Fibroblast of lung (primary cell): ENCODE data around the gene NSDHL. TPM values are rescaled to one million over a fixed set of nuclear protein-coding genes. Genes with fewer than 3 reads are reported as not detected.

Experiments used
- DNase-seq, 2 donors: peaks; one replicate each; pipeline versions ENCODE4 v3.0.0 to v3.0.0-alpha.2; 2010; ENCODE audit warnings: low read depth in 2 of 2
- H2AFZ ChIP-seq: 2 replicates; pipeline ENCODE4 v1.5.1; 2012; ENCODE audit warnings: low read length, control low read depth, inconsistent platforms
- H3K27ac ChIP-seq: 2 replicates; pipeline ENCODE4 v1.5.1; 2011; ENCODE audit warnings: low read length, control low read depth; ENCODE audit not compliant: insufficient read depth
- H3K27me3 ChIP-seq: 2 replicates; pipeline ENCODE4 v1.5.1; 2011; ENCODE audit warnings: mild to moderate bottlenecking, low read length; ENCODE audit not compliant: control insufficient read depth, insufficient read depth
- H3K36me3 ChIP-seq: 2 replicates; pipeline ENCODE4 v1.5.1; 2011; ENCODE audit warnings: low read length; ENCODE audit not compliant: control insufficient read depth, insufficient read depth
- H3K4me1 ChIP-seq: 2 replicates; pipeline ENCODE4 v1.5.1; 2011; ENCODE audit warnings: low read length; ENCODE audit not compliant: control insufficient read depth, insufficient read depth; ENCODE audit errors: extremely low read depth
- H3K4me2 ChIP-seq: 2 replicates; pipeline ENCODE4 v1.5.1; 2011; ENCODE audit warnings: low read length, control low read depth; ENCODE audit not compliant: insufficient read depth; ENCODE audit errors: extremely low read depth
- H3K4me3 ChIP-seq, 4 experiments: fragments of 200-600 bp in 1 of 4; sonication (generic) in 1 of 4; replicated peaks in 1 of 4; 2 replicates each; pipeline ENCODE4 v1.5.1; 2011 to 2016; ENCODE audit warnings: low read length in 4 of 4, low read depth in 3 of 4, mild to moderate bottlenecking in 3 of 4, control low read depth in 2 of 4, inconsistent platforms in 1 of 4, mixed read lengths in 1 of 4; ENCODE audit not compliant: insufficient read depth in 1 of 4; ENCODE audit errors: control extremely low read depth in 1 of 4
- H3K79me2 ChIP-seq: 2 replicates; pipeline ENCODE4 v1.5.1; 2012; ENCODE audit warnings: mild to moderate bottlenecking, low read length, inconsistent platforms; ENCODE audit not compliant: control insufficient read depth, insufficient read depth
- H3K9ac ChIP-seq: 2 replicates; pipeline ENCODE4 v1.5.1; 2011; ENCODE audit warnings: mild to moderate bottlenecking, low read length, control low read depth; ENCODE audit not compliant: insufficient read depth
- H3K9me3 ChIP-seq: 2 replicates; pipeline ENCODE4 v1.5.1; 2012; ENCODE audit warnings: low read depth, low read length; ENCODE audit not compliant: control insufficient read depth, insufficient read depth
- H4K20me1 ChIP-seq: 2 replicates; pipeline ENCODE4 v1.5.1; 2011; ENCODE audit warnings: low read length; ENCODE audit not compliant: control insufficient read depth, insufficient read depth; ENCODE audit errors: extremely low read depth
- EZH2 ChIP-seq: IDR thresholded peaks from 2 replicates; pipeline ENCODE4 v1.5.1; 2012; ENCODE audit warnings: low read length, control low read depth, mild to moderate bottlenecking; ENCODE audit errors: missing control alignments
- polyA plus RNA-seq, 2 donors: library from polyadenylated mRNA; depleted of rRNA in 1 of 2; stranded (reverse) in 1 of 2; unstranded in 1 of 2; fragments of >200 nt; gene quantifications; 2 replicates each; pipeline ENCODE4 v1.2.1, GENCODE V29; 2011 to 2012; ENCODE audit warnings: missing spikeins in 1 of 2
- total RNA-seq: library from RNA; depleted of rRNA; stranded (reverse); fragments of >200 nt; gene quantifications from 2 replicates; pipeline ENCODE4 v1.2.1, GENCODE V29; 2014
- TF ChIP-seq, protein P1 (sequence below), 2 donors: IDR thresholded peaks in 1 of 2; conservative IDR thresholded peaks in 1 of 2; 1 replicate in 1 of 2; 2 replicates in 1 of 2; pipeline ENCODE4 v1.5.1; 2011 to 2012; ENCODE audit warnings: low read length in 2 of 2, control low read depth in 1 of 2, inconsistent platforms in 1 of 2, low read depth in 1 of 2, mild to moderate bottlenecking in 1 of 2

Gene NSDHL
- total and polyA plus RNA-seq, 2 donors (not counting 1 experiment from before 2014, with no cell fraction given) = 32.2 to 43.5 TPM

GRCh38 chrX:152900937-152901445, 70.1 kb downstream of the NSDHL start:
- Histone ChIP-seq H3K4me1 (peaks cover 4% of the 10 kb centered on the region), H4K20me1 (no peaks in the 10 kb centered on the region), H3K9me3 (no peaks in the 10 kb centered on the region), H3K36me3 (no peaks in the 10 kb centered on the region), H3K4me3 (no peak overlapping the region), H2AFZ (no peak overlapping the region), H3K27ac (no peak overlapping the region), H3K9ac (no peak overlapping the region), H3K27me3 (no peaks in the 10 kb centered on the region), H3K79me2 (no peaks in the 10 kb centered on the region), H3K4me2 (no peak overlapping the region)
- no peak for DNase-seq
- no peak for TF ChIP-seq EZH2
- TF ChIP-seq, protein P1, sequence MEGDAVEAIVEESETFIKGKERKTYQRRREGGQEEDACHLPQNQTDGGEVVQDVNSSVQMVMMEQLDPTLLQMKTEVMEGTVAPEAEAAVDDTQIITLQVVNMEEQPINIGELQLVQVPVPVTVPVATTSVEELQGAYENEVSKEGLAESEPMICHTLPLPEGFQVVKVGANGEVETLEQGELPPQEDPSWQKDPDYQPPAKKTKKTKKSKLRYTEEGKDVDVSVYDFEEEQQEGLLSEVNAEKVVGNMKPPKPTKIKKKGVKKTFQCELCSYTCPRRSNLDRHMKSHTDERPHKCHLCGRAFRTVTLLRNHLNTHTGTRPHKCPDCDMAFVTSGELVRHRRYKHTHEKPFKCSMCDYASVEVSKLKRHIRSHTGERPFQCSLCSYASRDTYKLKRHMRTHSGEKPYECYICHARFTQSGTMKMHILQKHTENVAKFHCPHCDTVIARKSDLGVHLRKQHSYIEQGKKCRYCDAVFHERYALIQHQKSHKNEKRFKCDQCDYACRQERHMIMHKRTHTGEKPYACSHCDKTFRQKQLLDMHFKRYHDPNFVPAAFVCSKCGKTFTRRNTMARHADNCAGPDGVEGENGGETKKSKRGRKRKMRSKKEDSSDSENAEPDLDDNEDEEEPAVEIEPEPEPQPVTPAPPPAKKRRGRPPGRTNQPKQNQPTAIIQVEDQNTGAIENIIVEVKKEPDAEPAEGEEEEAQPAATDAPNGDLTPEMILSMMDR (conservative IDR thresholded peaks at IDR 0.05 in 1 of 2, IDR thresholded peaks at IDR 0.05 in 1 of 2; ENCODE audit: low read depth in 1 of 2, low read length in 2 of 2) = no peak

DNA sequence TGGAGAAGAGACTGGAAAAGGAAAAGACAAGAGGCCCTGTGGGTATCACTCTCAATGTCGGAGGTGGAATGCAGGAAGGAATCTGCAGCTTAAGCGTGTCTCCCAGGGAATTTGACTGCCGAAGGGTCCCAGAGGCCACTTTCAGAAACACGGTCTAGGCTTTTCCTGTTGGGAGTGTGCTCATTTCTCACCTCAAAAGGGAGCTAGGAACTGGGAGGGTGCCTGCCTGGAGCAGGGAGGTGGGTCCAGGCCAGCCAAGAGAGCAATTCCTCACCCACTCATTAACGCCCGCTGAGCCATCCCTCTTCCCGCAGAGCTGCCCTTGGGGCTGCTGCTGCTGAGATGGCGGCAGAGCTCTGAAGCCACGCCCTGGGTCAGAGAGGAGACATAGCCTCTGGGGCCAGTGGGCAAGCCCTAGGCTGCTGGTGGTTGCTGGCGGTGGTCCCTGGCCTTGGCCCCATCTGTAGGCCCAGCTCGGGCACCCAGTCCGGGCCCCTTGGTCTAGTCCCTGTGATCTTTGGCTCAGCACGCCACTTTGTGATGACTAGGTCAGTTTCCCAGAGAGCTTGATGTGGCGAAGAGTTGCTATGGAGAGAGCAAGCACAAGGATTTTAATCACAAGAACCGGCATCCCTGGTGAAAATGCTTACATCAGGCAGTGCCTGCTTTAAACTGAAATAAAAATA, 71.1 kb downstream of the NSDHL start:
- H4K20me1 ChIP-seq = no peaks in the 10 kb centered on the region
- no peaks in the 10 kb centered on the region for H3K27me3 ChIP-seq
- no peaks in the 10 kb centered on the region for H3K79me2 ChIP-seq
- H3K9ac ChIP-seq = no peak overlapping the region
- DNase-seq = peak in 1 of 2 donors; percentile 25
- no peaks in the 10 kb centered on the region for H3K9me3 ChIP-seq
- no peak overlapping the region for H3K4me3 ChIP-seq
- TF ChIP-seq, protein P1 (conservative IDR thresholded peaks at IDR 0.05 in 1 of 2, IDR thresholded peaks at IDR 0.05 in 1 of 2; ENCODE audit: low read depth in 1 of 2, low read length in 2 of 2) = no peak
- TF ChIP-seq EZH2 = no peak
- H3K4me1 ChIP-seq = peaks cover 2% of the 10 kb centered on the region
- H3K27ac ChIP-seq = no peak overlapping the region
- no peaks in the 10 kb centered on the region for H3K36me3 ChIP-seq
- H3K4me2 ChIP-seq = no peak overlapping the region
- H2AFZ ChIP-seq = no peak overlapping the region

GRCh38 chrX:152902502-152902820, 71.6 kb downstream of the NSDHL start:
- Histone ChIP-seq H3K9ac (no peak overlapping the region), H3K4me2 (no peak overlapping the region), H3K27ac (no peak overlapping the region), H2AFZ (no peak overlapping the region), H4K20me1 (no peaks in the 10 kb centered on the region), H3K9me3 (no peaks in the 10 kb centered on the region), H3K4me1 (peaks cover 2% of the 10 kb centered on the region), H3K27me3 (no peaks in the 10 kb centered on the region), H3K36me3 (no peaks in the 10 kb centered on the region), H3K79me2 (no peaks in the 10 kb centered on the region), H3K4me3 (no peak overlapping the region)
- TF ChIP-seq, protein P1 (conservative IDR thresholded peaks at IDR 0.05 in 1 of 2, IDR thresholded peaks at IDR 0.05 in 1 of 2; ENCODE audit: low read depth in 1 of 2, low read length in 2 of 2) = no peak
- no peak for TF ChIP-seq EZH2
- DNase-seq = no peak
